HEK293 (cell line): ENCODE measurements around the gene MBP.

Experiments used
- CTCF ChIA-PET: fragments of 350-600 bp; formaldehyde crosslinking; extraction: SDS; loops from one replicate; lab custom pipeline; 2021; ENCODE audit warnings: antibody characterized with exemption; lab: Yijun Ruan, JAX
- POLR2A ChIA-PET: fragments of 300-600 bp; formaldehyde crosslinking; extraction: SDS; loops from one replicate; lab custom pipeline; 2020; ENCODE audit warnings: antibody characterized with exemption, inconsistent platforms; lab: Yijun Ruan, JAX
- H3K27ac ChIP-seq: fragments of 200-500 bp; sonication (Bioruptor generic); 2 replicates; pipeline ENCODE4 v1.5.1; 2014; ENCODE audit warnings: low read depth, low read length, control low read depth, inconsistent platforms; ENCODE audit errors: extremely low read depth
- H3K36me3 ChIP-seq, 2 experiments: fragments of 200-500 bp in 1 of 2; sonication (Bioruptor generic) in 1 of 2; 1 replicate in 1 of 2; 2 replicates in 1 of 2; pipeline ENCODE4 v1.5.1; 2014 to 2017; ENCODE audit warnings: inconsistent platforms in 2 of 2, low read length in 2 of 2; ENCODE audit not compliant: control insufficient read depth in 2 of 2, insufficient read depth in 1 of 2
- H3K4me1 ChIP-seq: fragments of 200-500 bp; sonication (Bioruptor generic); 2 replicates; pipeline ENCODE4 v1.5.1; 2014; ENCODE audit warnings: mild to moderate bottlenecking, low read length, inconsistent platforms; ENCODE audit not compliant: control insufficient read depth, insufficient read depth
- H3K4me3 ChIP-seq: 2 replicates; pipeline ENCODE4 v1.5.1; 2011; ENCODE audit warnings: low read depth, mild to moderate bottlenecking, control low read depth, low read length, moderate library complexity
- H3K9me3 ChIP-seq: fragments of 200-500 bp; sonication (Bioruptor generic); 2 replicates; pipeline ENCODE4 v1.5.1; 2014; ENCODE audit warnings: low read depth, low read length, inconsistent platforms; ENCODE audit not compliant: control insufficient read depth, insufficient read depth
- IKZF3 ChIP-seq: fragments of 450-650 bp; IDR thresholded peaks from 2 replicates; pipeline ENCODE4 v1.5.0; 2018; ENCODE audit warnings: missing biosample characterization, mild to moderate bottlenecking, missing genetic modification characterization, moderate library complexity
- KLF8 ChIP-seq: fragments of 450-650 bp; formaldehyde crosslinking; IDR thresholded peaks from 2 replicates; pipeline ENCODE4 v1.5.1; 2016; ENCODE audit warnings: missing biosample characterization, missing genetic modification characterization
- ZBTB44 ChIP-seq: fragments of 450-650 bp; IDR thresholded peaks from 2 replicates; pipeline ENCODE4 v1.5.1; 2018; ENCODE audit warnings: missing biosample characterization, mild to moderate bottlenecking, missing genetic modification characterization
- ZNF112 ChIP-seq: fragments of 450-650 bp; formaldehyde crosslinking; IDR thresholded peaks from 2 replicates; pipeline ENCODE4 v1.5.0; 2017; ENCODE audit warnings: missing biosample characterization, missing genetic modification characterization
- ZNF132 ChIP-seq: fragments of 450-650 bp; formaldehyde crosslinking; IDR thresholded peaks from 2 replicates; pipeline ENCODE4 v1.5.1; 2017; ENCODE audit warnings: missing biosample characterization, missing genetic modification characterization, borderline replicate concordance
- ZNF202 ChIP-seq: fragments of 450-650 bp; formaldehyde crosslinking; IDR thresholded peaks from 2 replicates; pipeline ENCODE4 v1.5.1; 2016; ENCODE audit warnings: missing biosample characterization, missing genetic modification characterization, borderline replicate concordance
- ZNF37A ChIP-seq: fragments of 450-650 bp; IDR thresholded peaks from 2 replicates; pipeline ENCODE4 v1.5.1; 2018; ENCODE audit warnings: missing biosample characterization, missing genetic modification characterization
- ZNF548 ChIP-seq: fragments of 450-650 bp; formaldehyde crosslinking; IDR thresholded peaks from 2 replicates; pipeline ENCODE4 v1.5.1; 2016; ENCODE audit warnings: missing biosample characterization, missing genetic modification characterization
- ZNF560 ChIP-seq: fragments of 450-650 bp; formaldehyde crosslinking; IDR thresholded peaks from 2 replicates; pipeline ENCODE4 v1.5.1; 2017; ENCODE audit warnings: missing biosample characterization, missing genetic modification characterization, borderline replicate concordance
- ZNF623 ChIP-seq: fragments of 450-650 bp; formaldehyde crosslinking; IDR thresholded peaks from 2 replicates; pipeline ENCODE4 v1.5.1; 2016; ENCODE audit warnings: missing biosample characterization, missing genetic modification characterization
- ZNF704 ChIP-seq: fragments of 450-650 bp; formaldehyde crosslinking; IDR thresholded peaks from 2 replicates; pipeline ENCODE4 v1.5.1; 2016; ENCODE audit warnings: missing biosample characterization, missing genetic modification characterization

The MBP gene

DNA sequence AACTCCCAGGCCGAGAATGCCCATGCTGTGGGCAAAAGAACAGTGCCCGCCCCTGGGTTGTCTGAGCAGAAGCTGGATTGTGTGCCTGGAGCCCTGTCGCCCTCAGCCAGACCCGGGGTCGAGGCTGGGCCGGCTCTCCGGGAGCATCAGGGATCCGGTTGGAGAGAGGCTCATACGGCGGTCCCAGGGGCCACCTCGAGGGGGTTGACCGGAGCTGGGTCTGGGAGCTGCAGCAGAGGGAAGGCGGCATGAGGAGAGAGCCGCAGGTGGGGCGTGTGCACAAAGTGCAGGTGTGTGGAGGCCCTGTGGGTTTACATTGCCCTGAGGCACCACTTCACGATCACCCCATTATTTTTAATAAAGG, 39.5 kb downstream of the MBP start (continued):
- TF ChIP-seq ZNF560 (tag by site-specific recombination): no peak
- TF ChIP-seq KLF8 (tag by site-specific recombination): no peak
- no peak for TF ChIP-seq ZNF132 (tag by site-specific recombination)
- TF ChIP-seq, all 188 proteins: peak for 0

- Histone ChIP-seq H3K4me3 (no peak overlapping the region), H3K9me3 (no peaks in the 10 kb centered on the region; the same call in 1 of the 2 replicates), H3K27ac (no peak overlapping the region), H3K4me1 (no peaks in the 10 kb centered on the region), H3K36me3 (peaks cover 0 to 2% of the 10 kb centered on the region in 2 experiments; a peak in 1 of 3 replicates)
- ChIA-PET POLR2A (no interaction called here), CTCF (interaction anchor here (0.7 to 0.9 kb wide), 2 partner anchors 37 to 120 kb away, joined by 3 to 4 read pairs; no protein-coding TSS in a partner anchor)
- TF ChIP-seq ZNF37A (tag by site-specific recombination) (no peak), ZNF623 (tag by site-specific recombination) (no peak)
- TF ChIP-seq, all 188 proteins: peak for 0
These were observed 40.2 kb downstream of the MBP start for GRCh38 chr18:77092104-77093066.

DNA sequence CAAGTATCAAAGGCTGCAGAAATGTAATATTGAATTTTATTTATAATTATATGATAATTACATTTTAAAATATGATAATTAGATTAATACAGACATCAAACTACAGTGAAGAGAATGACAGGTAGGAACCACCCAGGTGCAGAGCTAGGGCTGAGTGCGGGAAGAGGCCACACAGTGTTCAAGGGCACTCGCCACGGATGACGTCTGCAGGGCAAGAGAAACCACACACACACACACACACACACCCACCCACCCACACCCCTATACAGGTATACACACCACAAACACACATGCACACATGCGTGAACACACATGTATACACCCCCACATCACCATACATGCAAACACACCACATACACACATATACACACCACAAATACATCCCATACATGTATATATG, 41.2 kb downstream of the MBP start:
- Histone ChIP-seq H3K9me3 (no peaks in the 10 kb centered on the region; the same call in 1 of the 2 replicates), H3K4me1 (no peaks in the 10 kb centered on the region), H3K36me3 (peaks cover 0 to 2% of the 10 kb centered on the region in 2 experiments; a peak in 1 of 3 replicates), H3K27ac (no peak overlapping the region), H3K4me3 (no peak overlapping the region)
- POLR2A ChIA-PET: no interaction called here
- TF ChIP-seq ZNF548 (tag by site-specific recombination): no peak
- CTCF ChIA-PET: no interaction called here

- ChIA-PET CTCF (no interaction called here), POLR2A (no interaction called here)
- H3K4me3 ChIP-seq: no peak overlapping the region
- TF ChIP-seq ZNF704 (tag by site-specific recombination): no peak
- TF ChIP-seq IKZF3 (tag by site-specific recombination): no peak
- TF ChIP-seq ZBTB44 (tag by site-specific recombination): no peak
- no peak for TF ChIP-seq ZNF112 (tag by site-specific recombination)
- TF ChIP-seq ZNF202 (tag by site-specific recombination): no peak
- H3K4me1 ChIP-seq: no peaks in the 10 kb centered on the region
- H3K27ac ChIP-seq: no peak overlapping the region
- H3K36me3 ChIP-seq: peaks cover 0 to 2% of the 10 kb centered on the region in 2 experiments; a peak in 1 of 3 replicates
- H3K9me3 ChIP-seq: no peaks in the 10 kb centered on the region; the same call in 1 of the 2 replicates
These were observed 41.9 kb downstream of the MBP start for GRCh38 chr18:77090546-77091174.
